Measurements from ENCODE around the gene NT5C2.
"Not testable (repeated sequence)": the region's sequence is repeated elsewhere in the genome, so short reads cannot be mapped to it uniquely, and the experiment has no call there.

NT5C2 gene

GRCh38 chr10:103199488-103199887 lies 6.4 kb upstream of the NT5C2 start:
- no peak for DNase-seq (ENCODE audit: low spot score)

GRCh38 chr10:103198648-103199047 lies 5.6 kb upstream of the NT5C2 start:
- DNase-seq (ENCODE audit: low spot score): no peak

GRCh38 chr10:103197903-103198302 lies 4.8 kb upstream of the NT5C2 start:
- no peak for DNase-seq (ENCODE audit: low spot score)

DNA sequence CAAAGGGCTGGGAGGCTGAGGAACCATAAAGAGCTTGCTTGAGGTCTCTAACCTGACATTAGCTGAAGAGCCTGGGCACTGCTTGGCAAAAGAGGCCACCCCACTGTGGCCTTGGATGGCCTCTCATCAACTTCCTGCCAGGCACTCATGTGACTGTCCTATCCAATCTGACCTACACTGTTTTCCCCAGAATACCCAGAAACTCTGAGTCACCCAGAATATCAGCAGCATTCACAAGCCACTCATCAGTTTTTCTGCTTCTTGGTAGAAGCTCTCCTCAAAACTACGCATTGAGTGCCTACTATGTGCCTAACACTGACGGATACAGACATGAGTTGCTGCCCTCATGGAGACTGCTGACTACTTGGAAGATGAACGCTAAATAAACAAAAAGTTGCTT lies 4.1 kb upstream of the NT5C2 start:
- peak; percentile 85 for DNase-seq (ENCODE audit: low spot score)

DNA sequence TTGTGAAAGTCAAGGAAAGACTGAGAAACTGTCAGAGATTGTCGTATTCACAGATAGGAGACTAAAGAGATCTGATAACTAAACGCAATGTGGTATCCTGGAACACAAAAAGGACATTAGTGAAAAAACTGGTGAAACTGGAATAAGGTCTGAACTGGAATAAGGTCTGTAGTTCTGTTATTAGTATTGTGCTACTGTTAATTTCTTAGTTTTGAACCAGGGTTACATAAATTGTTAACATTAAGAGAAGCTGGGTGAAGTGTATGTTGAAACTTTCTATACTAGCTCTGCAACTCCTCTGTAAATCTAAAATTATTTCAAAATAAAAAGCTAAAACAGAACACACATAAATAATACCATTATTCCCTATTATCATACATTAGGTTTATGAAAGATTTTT lies 3.4 kb upstream of the NT5C2 start:
- DNase-seq (ENCODE audit: low spot score): no peak

DNA sequence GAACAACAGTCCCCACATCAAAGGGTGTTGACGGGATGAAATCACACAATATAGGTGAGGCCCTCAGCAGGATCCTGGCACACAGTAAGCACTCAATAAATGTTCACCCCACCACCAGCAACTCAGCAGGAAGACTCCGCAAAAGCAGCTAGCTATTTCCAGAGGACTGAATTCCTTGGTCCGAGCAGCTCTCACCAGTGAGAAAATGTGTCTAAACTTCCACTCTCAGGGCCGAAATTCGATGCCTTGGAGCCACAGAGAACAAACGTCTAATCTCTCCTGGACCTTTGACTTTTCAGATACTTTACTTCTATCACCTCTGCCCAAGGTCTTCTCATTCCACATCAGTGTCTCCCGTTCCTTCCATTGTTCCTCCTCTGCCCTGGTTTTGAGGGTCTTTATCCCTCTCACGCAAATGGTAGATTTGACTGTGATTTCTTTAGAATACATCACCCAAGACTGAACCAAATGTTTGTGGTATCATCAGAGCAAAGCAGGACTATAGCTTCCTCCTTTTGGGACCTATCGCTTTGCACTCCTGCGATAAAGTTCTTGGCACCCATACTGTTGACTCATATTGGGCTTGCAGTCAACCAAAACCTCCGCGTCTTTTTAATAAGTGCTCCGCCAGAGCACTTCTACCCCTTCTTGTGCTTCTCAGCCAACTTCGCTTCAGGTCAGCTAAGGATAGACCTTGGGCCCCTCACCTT lies 903 bp upstream of the NT5C2 start:
- DNase-seq (ENCODE audit: low spot score): peak; percentile 35

DNA sequence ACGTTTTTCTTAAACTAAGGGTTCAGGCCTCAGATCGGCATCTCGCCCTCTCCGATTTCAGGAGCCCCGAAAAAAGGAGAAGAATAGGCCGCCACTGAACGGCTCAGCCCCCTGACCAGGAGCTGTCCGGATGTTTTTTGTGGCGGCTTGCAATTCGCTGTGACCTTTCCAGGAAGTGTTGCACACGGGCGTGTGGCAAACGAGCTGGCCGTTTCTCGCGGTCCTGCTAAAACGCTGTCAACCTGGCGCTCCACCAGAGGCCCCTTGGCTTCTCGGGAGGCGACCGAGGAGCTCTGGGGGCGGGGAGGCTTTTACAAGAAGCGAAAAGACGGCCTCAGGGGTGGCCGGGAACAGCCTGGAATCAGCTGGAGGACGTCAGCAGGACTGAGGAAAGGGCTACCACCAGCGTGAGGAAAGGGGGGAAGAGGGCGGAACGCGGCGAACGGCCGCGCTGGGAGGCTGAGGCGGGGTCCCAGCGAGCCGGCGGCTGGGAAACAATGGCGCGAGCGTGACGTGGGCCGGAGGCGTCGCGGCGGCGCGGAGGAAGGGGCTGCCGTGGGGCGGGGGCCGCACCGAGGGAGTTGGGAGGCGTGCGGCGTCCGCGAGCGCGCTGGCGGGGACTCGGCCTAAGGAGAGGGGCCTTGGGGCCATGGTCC lies 493 bp downstream of the NT5C2 start:
- DNase-seq (ENCODE audit: low spot score): peak; percentile 84

DNA sequence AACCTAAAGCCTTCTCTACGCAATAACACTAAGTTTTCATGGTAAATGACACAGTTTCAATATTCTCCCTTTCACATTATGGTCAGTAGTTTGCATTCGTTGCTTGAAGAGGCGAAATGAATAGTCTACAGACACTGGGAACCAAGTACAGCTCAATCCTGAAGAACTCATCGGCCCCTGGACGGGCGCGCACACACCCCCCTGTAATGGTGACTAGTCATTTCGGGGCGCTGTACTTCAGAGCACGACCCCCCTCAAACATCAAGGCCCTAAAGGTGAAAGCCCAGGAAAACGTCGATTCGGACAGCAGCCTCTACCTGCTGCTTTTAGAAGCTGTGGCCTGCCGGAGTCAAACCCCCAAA lies 1.0 kb downstream of the NT5C2 start:
- DNase-seq (ENCODE audit: low spot score): peak; percentile 23

- not testable (repeated sequence) for DNase-seq (ENCODE audit: low spot score)
Measured at GRCh38 chr10:103191198-103191597, 1.9 kb downstream of the NT5C2 start.

GRCh38 chr10:103188853-103189252 lies 4.2 kb downstream of the NT5C2 start:
- DNase-seq (ENCODE audit: low spot score): no peak

GRCh38 chr10:103186128-103186527 lies 6.9 kb downstream of the NT5C2 start:
- DNase-seq (ENCODE audit: low spot score): no peak

DNA sequence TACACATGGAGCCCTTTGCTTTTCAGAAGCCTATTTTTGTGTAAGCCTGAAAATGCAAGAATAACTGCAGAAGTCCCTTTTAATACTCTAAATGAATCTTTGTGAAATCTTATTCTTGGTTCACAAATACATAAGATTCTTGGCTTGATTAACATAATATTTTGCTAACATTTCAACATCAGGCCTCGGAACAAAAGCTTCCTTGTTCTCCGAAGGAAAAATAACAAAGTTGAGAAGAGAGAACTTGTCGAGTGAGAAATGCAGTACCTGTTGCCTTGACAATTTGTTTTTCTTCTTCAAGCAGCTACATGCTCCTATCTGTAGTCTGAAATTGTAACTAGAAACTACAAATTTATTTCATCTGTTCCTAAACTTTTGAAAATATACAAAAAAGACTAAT lies 8.5 kb downstream of the NT5C2 start:
- peak; percentile 32 for DNase-seq (ENCODE audit: low spot score)

GRCh38 chr10:103183991-103184451 lies 9.1 kb downstream of the NT5C2 start:
- peak; percentile 23 for DNase-seq (ENCODE audit: low spot score)

DNA sequence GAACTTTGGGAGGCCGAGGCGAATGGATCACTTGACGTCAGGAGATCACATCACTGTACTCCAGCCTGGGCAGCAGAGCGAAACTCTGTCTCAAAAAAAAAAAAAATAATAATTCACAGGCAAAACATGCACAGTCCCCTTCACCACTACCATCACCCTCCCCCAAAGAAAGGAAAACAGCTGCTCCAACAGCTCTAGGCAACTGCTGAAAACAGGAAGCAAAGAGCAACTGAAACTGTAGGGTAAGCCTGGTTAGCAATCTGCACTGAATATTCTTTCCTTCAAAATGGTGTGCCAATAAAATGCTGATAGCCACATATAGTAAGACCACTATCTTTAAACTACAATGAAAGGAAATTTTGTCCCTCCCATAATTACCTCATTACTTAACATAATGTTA lies 11.8 kb downstream of the NT5C2 start:
- peak; percentile 34 for DNase-seq (ENCODE audit: low spot score)

- DNase-seq (ENCODE audit: low spot score): no peak
Measured at GRCh38 chr10:103180491-103180890, 12.6 kb downstream of the NT5C2 start.

GRCh38 chr10:103177123-103177522 lies 15.9 kb downstream of the NT5C2 start:
- no peak for DNase-seq (ENCODE audit: low spot score)

DNA sequence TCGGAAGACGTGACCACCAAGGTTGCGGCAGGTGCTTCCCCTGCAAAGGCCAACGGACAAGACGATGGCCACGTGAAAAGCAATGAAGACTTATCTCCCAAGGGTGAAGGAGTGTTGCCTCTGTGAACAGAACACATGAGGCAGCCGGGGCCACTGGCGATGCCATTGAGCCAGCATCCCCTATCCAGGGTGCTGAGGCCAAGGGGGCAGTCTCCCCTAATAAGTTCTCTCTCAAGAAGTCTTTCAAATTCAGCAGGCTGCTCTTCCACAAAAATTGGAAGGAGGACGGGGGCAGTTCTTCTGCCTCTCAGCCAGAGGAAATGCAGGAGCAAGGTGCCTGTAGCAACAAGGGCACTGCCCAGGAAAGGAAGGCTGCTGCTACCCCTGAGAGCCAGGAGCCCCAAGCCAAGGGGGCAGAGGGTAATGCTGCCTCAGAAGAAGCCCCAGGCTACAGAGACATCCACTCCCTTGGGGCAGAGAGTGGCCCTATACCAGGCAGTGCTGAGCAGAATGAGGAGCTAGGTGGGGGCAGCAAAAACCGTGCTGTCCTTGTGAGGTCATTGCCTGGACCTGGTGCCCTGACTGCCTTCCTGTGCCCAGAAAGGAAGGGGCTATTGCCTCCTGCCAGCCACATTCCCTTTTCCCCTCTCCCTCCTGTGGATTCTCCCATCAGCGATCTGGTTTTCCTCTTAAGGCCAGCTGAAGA lies 17.3 kb downstream of the NT5C2 start:
- no peak for DNase-seq (ENCODE audit: low spot score)

DNA sequence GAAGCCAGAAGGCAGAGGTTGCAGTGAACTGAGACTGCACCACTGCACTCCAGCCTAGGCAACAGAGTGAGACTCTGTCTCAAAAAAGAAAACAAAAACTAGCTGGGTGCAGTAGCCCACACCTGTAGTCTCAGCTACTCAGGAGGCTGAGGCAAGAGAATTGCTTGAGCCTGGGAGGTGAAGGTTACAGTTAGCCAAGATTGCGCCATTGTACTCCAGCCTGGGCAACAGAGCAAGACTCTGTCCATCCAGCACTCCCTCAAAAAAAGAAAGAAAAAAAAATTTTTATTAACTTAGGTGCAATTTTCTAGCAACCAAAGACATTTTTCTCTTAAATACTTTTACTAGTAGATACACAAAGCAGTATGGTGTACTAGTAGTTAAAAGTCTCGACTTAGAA lies 18.7 kb downstream of the NT5C2 start:
- DNase-seq (ENCODE audit: low spot score): not testable (repeated sequence)

- peak; percentile 56 for DNase-seq (ENCODE audit: low spot score)
Measured at GRCh38 chr10:103171278-103171677, 21.8 kb downstream of the NT5C2 start.

GRCh38 chr10:103168438-103168837 lies 24.6 kb downstream of the NT5C2 start:
- DNase-seq (ENCODE audit: low spot score): peak; percentile 65

DNA sequence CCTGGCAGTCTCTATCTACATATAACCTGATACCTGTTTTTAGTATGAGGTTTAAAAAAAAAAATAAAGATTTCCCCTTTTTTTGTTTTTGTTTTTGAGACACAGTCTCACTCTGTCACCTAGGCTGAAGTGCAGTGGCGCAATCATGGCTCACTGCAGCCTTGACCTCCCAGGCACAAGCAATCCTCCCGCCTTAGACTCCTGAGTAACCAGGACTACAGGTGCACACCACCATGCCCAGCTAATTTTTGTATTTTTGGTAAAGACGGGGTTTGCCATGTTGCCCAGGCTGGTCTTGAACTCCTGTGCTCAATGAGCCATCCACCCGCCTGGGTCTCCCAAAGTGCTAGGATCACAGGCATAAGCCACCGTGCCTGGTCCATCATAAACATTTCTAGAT lies 25.5 kb downstream of the NT5C2 start:
- not testable (repeated sequence) for DNase-seq (ENCODE audit: low spot score)

- DNase-seq (ENCODE audit: low spot score): no peak
Measured at GRCh38 chr10:103166523-103166922, 26.5 kb downstream of the NT5C2 start.

DNA sequence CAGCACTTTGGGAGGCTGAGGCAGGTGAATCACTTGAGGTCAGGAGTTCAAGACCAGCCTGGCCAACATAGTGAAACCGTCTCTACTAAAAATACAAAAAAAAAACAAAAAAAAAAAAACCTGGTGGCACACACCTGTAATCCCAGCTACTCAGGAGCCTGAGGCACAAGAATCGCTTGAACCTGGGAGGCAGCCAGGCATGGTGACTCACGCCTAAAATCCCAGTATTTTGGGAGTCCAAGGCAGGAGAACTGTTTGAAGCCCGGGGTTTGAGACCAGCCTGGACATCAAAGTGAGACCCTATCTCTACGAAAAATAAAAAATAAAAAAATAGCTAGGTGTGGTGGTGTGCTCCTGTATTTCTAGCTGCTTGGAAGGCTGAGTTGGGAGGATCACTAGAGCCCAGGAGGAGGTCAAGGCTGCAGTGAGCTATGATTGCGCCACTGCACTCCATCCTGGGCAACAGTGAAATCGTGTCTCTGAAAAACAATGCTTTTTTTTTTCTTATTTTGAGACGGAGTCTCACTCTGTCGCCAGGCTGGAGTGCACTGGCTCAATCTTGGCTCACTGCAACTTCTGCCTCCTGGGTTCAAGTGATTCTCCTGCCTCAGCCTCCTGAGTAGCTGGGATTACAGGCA lies 29.2 kb downstream of the NT5C2 start:
- not testable (repeated sequence) for DNase-seq (ENCODE audit: low spot score)

Measured in kidney tubule cell (primary cell).